Measurements from ENCODE around the gene CNTN4.

The CNTN4 gene

GRCh38 chr3:2423143-2423542 is 324.5 kb downstream of the CNTN4 start:
- no peak for DNase-seq

- DNase-seq: peak; percentile 12
These were observed 342.9 kb downstream of the CNTN4 start for GRCh38 chr3:2441558-2441957.

- no peak for DNase-seq
These were observed 347.5 kb downstream of the CNTN4 start for GRCh38 chr3:2446146-2446545.

DNA sequence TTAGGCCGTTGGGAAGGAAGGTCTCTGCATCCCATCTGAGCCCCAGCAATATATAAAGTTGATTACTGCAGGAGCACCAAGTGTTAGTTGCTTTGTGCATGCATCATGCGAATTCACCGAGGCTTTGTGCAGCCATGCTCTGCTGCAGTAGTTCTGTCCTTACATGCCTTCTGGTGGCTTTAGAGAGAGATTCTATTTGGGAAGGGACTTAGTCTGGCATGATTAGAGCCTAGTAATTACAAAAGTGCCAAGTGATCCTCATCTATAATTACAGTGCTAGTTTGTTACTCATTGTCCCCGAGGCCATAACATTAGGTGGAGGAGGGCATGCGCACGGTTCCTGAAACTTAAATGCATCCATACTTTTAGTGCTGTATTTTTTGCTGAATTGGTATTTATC is 353.6 kb downstream of the CNTN4 start:
- peak; percentile 3 for DNase-seq

- no peak for DNase-seq
These were observed 356.2 kb downstream of the CNTN4 start for GRCh38 chr3:2454865-2455264.

- no peak for DNase-seq
These were observed 358.1 kb downstream of the CNTN4 start for GRCh38 chr3:2456788-2457187.

GRCh38 chr3:2458816-2459215 is 360.1 kb downstream of the CNTN4 start:
- no peak for DNase-seq

DNA sequence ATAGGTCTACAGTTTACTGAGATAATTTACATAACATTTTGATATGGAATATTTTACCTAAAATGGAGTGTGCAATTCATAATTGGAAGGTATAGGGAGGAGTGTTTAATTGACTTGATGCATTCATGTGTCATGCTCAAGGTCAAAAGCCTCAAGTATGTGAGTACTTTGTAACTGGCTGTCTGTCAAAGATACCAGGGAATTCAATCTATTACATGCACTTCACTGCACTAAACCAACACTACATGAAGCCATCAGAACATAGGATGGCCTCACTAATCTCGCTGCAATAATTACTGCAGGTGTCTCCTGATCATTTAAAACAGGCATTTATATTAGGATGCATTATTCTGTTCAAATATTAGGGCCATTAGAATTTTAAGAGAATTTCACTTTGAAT is 367.2 kb downstream of the CNTN4 start:
- DNase-seq: peak; percentile 35

- DNase-seq: no peak
These were observed 370.1 kb downstream of the CNTN4 start for GRCh38 chr3:2468816-2469215.

GRCh38 chr3:2476996-2477395 is 378.3 kb downstream of the CNTN4 start:
- no peak for DNase-seq

GRCh38 chr3:2477620-2478019 is 379.0 kb downstream of the CNTN4 start:
- peak; percentile 17 for DNase-seq

DNA sequence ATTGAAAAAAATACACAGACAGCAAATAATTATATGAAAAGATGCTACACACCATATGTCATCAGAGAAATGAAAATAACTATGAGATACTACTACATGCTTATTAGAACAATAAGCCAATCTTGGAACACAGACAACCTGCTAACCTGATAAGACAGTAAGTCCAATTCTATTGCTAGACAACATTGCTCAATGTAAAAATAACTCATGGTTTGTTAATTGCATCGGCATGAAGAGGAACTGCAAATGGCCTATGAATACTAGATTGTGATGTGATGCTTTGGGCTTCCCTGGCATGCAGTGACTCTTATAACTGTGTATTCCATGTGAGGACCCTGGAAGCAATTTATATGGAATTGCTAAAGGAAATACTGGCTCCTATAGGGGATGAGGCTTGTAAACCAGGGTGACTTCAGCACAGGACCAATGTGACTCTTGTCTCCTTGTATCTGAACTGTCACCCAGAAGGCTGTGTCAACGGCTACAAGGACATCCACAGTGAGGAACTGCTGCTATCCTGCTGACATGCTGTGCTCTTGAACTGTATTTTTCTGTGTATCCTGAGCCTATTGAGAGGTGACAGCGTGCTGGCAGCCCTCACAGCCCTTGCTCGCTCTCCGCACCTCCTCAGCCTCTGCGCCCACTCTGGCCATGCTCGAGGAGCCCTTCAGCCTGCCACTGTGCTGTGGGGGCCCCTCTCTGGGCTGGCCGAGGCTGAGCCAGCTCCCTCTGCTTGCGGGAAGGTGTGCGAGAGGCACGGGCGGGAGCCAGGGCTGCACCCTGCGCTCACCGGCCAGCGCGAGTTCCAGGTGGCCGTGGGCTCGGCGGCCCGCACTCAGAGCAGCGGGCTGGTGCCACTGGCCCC is 385.7 kb downstream of the CNTN4 start:
- no peak for DNase-seq

- DNase-seq: no peak
These were observed 386.3 kb downstream of the CNTN4 start for GRCh38 chr3:2485027-2485375.

- DNase-seq: no peak
These were observed 397.1 kb downstream of the CNTN4 start for GRCh38 chr3:2495746-2496145.

GRCh38 chr3:2504912-2505311 is 406.2 kb downstream of the CNTN4 start:
- no peak for DNase-seq

DNA sequence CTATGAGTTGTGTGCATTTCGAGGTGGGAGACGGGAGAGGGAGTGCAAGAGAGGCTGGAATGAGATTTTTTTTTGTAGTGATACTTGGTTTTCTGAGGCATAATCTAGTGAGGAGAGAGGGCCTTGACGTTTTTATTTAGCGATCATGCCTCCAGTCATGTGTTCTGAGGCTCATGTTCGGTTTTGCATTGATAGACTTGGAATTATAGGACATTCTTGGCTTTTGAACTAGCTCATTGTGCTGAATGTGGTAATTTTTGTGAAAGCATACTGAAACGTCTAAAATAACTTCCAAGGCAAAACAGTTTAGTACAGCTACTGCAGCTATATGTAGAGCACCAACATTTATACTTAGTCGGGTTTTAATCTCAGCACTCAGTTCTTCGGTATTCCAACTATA is 408.1 kb downstream of the CNTN4 start:
- no peak for DNase-seq

DNA sequence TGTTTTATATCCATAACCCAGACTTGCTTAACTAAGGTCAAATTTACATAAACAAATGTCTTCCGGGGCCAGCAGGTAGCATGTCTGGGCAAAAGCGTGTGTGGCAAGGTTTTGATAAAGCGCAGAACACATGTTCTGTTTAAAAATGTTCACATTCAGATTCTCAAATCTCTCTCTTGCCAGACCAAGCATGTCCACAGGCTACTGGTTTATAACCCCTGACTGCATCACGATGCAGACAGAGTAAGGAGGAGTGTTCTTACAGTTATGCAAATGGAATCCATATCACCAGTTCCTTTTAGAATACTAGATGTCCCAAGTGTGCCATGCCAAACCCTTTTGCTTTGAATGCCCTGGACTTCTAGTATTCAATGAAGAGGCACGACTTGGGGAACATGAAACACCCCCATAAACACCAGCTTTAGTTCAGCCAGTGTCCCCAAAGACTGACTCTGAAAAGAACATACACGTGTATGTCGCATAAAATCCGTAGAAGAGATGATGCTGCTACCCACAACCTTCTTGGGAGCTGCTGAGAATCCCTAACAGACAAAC is 412.0 kb downstream of the CNTN4 start:
- no peak for DNase-seq

DNA sequence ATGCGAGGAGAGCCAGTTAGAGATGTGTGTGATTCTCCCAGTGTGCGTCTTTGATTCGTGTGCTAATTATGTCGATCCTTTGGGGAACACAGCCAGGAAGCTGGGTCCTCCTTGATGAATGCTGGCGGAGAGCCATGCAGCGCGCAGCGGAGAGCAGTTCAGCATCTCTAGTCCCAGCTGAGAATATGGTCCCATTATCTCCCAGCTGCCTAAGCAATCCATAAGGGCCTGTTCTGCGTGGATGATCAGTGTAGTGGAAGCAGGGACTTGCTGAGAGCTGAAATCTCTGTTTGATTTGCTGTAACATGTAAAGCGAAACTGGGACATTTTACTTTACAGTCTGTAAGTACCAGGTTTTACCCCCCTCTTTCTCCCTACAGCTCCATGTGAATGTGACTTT is 412.7 kb downstream of the CNTN4 start:
- DNase-seq: peak; percentile 71

- DNase-seq: no peak
These were observed 414.2 kb downstream of the CNTN4 start for GRCh38 chr3:2512881-2513280.

DNA sequence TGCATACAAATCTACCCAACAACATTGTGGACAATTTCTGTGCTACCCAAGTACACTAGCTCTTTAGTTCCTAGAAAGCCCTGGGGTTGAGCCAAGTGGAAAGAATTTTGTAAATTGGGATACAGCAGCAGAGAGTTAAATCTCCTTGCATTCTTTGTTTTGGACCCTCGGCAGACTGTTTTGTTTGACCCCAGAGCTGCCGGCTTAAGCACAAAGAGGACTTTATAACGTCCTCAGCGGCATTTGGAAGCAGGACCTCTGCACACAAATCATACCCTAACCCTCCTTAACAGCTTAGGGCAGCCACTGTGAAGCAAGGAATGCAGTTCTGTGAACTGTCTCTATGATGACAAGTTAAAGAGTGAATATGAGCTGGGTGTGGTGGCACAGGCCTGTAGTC is 415.3 kb downstream of the CNTN4 start:
- DNase-seq: no peak

DNA sequence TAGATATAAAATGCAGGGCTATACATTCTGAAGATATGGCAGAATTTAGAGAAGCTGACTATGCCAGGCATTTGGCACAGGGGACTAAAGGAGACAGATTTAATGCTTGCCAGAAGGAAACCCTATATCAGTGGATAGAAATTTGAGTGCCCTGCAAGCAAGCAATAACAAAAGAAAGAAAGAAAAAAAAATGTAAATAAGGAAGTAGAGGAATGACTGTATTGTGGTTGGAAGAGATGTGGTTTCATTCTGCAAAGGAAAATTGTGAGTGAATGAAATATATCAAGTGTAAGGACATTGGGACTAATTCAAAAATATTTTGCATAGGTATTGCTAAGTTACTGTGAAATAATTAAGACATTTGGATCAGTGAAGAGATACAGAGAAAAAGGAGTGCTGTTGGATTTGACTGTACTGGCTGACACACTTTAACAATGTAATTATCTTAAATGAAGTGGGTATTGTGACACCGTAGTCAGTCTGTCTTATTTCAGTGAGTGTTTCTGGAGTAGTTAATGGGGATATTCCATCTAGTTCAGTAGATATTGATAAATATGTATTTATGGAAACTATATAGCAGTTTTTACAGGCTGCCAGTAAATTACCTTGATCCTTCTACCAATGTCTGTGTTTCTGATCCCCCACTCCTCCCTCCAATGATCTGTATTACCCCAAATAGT is 418.2 kb downstream of the CNTN4 start:
- DNase-seq: no peak

DNA sequence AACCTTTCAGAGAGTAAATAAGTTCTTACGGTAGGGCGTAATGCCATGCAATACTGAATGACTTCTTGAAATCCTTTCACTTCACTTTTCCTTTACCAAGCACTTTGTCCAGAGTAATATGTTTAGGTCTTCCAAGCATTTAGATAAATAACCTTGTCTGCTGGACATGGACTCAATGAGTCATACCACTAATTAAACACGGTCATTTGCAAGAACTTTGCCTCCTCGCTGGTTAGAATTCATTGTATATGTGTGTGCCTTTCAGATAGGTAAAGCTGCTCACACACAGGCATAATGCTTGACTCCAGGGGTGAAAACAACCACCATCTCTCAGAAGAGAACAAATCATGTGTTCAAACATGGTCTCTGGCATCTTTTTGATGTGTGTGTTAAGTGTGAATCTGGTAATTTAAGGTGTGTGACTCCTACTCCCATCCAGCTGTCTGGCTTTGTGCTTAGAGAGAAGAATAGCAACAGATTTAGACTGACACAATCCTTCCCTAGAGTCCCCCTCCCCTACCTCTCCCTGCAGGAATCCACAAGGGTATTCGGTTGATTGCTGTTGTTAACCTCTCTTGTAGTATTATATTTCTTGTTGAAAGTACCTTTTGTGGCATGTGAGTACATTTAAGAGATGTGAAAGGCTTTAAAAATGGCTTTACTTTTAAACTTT is 419.0 kb downstream of the CNTN4 start:
- peak; percentile 41 for DNase-seq

GRCh38 chr3:2523281-2523836 is 424.7 kb downstream of the CNTN4 start:
- no peak for DNase-seq
